ENCODE results near the gene SCFD1.
"Not testable (repeated sequence)": the region's sequence is repeated elsewhere in the genome, so short reads cannot be mapped to it uniquely, and the experiment has no call there.

SCFD1 gene

DNA sequence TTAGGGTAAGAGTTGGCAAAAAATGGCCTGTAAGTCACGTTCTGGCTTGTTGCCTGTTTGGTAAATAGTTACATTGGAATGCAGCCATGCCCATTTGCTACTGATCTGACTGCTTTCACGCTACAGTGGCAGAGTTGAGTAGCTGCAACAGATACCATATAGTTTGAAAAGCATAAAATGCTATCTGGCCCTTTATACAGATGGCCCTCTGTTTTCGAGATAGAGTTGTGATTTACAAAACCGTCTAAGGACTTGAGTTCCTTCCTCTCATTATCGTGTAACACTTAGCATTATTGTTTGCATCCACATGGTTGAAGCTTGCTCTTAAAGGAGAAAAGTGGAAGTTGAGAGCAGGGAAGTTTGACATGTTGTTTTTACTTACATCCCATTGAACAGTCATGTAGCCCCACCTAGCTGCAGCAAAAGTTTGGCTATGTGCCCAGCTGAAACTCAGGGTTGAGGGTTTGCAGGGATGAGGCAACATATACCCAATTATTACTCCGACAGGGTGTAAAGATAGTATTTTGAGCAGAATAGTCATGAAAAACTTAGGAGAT lies 11.3 kb upstream of the SCFD1 start:
- DNase-seq, result peak; percentile 98

DNA sequence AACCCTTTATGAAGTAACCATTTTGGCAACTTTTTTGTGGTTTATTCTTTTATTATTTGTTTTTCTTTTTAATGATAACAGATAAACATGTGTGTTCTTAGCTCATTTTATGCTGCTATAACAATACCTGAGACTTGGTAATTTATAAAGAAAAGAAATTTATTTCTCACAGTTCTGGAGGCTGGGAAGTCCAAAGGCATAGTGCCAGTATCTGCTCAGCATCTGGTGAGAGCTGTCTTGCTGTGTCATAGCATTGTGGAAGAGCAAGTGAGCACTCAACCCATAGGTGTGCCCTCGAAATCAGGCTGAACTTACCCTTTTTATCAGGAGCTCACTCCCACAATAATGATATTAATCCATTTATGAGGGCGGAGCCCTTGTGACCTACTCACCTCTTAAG lies 8.0 kb upstream of the SCFD1 start:
- no peak for DNase-seq

DNA sequence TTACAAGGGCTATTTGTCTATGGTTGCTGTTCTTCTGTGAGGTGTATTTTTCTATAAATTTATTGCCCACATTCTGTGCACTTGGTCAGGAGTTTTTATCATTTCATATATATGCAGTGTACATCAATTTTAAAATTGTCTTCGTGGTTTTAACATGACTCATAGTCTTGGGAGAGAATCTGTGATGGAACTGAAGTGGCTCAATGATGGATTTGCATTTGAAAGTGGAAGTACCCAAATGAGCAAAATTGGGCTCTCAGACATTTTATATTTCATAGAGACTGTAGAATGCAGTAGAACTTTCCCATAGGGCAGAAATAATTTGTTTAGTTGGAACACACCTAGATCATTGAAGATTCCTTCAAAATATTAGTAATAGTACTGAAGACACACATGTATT lies 1.9 kb upstream of the SCFD1 start:
- no peak for DNase-seq

DNA sequence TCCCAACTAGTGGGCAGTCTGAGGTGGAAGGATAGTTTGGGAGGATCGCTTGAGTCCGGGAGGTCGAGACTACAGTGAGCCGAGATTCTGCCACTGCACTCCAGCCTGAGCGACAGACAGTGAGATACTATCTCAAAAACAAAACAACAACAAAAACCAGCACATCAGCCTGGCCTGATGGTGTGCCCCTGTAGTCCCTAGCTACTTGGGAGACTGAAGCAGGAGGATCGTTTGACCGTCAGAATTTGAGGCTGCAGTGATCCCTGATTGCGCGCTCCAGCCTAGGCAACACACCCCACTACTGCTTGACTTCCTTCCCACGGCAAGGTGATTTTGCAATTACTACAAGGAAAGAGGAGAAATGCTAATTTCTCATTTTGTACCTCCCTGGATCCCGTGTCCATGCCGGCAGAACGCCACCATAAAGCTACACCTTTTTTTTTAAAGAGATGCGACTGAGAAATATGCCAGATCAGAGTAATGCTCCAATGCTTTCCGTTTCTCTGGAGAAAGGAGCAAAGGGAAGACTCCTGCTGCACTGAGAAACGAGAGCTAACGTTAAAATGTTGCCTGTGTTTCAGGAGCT lies 672 bp upstream of the SCFD1 start:
- DNase-seq, result no peak

DNA sequence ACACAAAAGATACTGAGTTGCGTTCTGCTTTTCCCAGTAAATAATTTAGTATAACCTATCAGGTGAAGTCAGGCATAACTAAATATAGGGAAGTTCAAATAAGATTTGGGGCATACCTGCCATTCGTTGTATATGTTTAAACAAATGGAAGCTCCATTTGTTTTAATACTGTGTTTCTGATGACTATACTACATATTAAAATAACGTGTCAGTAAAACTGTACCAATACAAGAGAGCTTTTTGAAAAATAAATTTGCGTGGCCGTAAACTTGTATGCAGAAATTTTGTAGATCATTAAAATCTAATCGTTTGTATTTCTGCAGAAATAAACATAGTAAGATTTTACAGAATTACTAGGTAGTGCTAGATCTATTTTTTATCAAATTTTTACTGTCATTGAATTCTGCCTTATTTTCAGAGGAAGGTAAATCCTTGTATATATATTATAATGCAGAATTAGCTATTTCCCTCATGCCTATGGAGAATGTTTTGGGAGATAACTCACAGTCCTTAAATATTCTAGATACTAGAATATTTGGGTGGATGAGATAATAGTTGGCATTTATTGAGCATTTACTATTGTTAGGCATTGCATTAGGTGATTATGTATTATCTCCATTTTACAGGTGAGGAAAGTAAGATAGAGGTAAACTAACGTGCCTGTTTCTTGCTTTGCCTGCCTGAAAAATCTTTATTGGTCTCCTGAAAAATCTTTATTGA lies 1.5 kb downstream of the SCFD1 start:
- DNase-seq, result no peak

DNA sequence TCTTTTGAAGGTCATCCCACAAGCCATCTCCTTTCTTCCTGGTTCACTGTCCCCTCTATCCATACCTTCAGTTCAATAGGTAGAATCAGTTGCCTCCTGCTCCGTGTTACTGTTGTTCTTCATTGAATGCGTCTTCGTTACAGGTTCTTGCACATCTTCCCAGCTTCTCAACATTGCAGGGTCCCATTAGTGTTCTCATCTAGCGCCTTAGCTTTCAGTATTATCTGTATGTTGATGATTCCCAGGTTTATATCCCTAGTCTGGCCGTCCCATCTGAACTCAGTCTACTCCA lies 2.0 kb downstream of the SCFD1 start:
- no peak for DNase-seq

DNA sequence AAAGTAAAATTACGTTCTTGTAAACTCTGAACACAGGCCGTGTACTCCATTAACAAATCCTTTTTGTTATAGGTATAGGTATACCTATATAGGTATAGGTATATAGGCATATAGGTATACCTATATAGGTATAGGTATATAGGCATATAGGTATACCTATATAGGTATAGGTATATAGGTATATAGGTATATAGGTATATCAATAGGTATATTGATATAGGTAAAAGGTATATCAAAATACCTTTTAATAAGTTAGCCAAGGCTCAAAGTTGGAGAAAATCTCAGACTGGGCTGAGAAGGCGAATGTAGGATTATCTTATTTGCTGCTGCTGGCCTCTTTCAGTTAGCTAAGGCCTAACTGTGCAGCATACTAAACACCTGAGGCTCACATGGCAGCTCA lies 3.4 kb downstream of the SCFD1 start:
- no peak for DNase-seq

DNA sequence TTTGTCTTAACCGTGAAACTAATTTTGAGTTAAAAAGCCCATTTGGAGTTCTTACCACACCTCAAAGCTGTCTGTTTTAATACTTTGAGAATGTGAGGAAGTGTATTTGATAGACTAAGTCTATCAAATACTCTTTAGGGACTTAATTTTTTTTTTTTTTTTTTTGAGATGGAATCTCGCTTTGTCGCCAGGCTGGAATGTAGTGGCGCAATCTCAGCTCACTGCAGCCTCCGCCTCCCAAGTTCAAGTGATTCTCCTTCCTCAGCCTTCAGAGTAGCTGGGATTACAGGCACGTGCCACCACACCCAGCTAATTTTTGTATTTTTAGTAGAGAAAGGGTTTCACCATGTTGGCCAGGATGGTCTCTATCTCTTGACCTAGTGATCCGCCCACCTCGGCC lies 7.3 kb downstream of the SCFD1 start:
- not testable (repeated sequence) for DNase-seq

DNA sequence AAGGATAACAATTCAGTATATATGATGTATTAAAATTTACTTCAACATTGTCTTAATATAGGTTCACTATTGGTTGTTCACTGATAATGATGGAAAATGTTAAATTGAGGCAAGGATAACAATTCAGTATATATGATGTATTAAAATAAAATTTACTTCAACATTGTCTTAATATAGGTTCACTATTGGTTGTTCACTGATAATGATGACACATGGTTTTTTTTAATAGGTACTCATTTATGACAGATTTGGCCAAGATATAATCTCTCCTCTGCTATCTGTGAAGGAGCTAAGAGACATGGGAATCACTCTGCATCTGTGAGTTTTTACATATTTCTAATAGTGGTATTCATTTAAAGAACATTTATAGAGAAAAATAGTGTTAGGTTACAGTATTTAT lies 8.1 kb downstream of the SCFD1 start:
- no peak for DNase-seq

DNA sequence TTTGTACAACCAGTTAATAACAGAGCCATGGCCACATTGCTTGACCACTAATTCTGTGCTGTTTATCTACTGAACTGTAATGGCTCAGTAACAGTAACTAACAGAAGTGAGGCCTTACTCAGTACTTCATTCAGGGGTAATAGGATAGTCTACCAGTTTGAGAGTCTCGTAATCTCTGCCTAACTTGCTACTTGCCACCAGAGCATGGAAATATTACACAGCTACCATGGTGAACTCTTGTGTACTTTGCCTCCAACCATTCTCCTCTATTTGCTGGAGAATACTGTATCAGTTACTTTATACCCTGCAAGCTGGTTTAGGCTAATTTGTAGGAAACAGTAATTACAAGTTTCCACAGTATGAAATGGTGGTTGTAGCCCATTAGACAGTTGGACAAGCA lies 10.6 kb downstream of the SCFD1 start:
- no peak for DNase-seq

DNA sequence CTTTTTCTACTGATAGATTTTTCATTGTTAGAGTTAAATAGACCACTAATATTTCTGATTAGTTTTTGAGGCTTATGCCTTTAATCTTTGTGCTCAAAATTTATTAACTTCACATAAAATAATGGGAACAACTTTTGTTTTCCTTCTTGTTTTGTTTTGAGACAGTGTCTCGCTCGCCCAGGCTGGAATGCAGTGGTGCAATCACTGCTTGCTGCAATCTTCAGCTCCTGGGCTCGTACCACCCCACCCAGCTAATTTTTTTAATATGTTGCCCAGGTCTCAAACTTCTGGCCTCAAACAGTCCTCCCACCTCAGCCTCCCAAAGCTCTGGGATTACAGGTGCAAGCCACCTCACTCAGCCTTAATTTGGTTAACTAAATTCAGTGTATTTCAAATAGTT lies 16.8 kb downstream of the SCFD1 start:
- DNase-seq, result no peak

DNA sequence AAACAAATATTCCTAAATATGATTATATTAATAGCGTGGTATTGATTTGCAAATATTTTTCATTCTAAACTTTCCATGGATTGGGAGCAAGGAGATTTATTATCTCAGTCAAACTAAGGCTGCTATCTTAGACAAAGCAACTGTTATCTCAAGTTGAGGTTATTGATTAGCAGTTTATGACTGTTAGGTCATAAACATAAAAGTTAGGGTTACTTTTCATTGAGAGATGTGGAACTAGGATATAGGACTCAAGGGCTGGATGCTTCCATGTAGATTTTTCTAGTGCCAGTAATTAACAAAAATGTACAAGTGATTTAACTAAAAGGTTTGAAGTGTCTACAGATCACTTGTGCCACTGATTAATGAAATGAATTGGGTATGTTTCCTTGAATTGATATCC lies 19.1 kb downstream of the SCFD1 start:
- no peak for DNase-seq

DNA sequence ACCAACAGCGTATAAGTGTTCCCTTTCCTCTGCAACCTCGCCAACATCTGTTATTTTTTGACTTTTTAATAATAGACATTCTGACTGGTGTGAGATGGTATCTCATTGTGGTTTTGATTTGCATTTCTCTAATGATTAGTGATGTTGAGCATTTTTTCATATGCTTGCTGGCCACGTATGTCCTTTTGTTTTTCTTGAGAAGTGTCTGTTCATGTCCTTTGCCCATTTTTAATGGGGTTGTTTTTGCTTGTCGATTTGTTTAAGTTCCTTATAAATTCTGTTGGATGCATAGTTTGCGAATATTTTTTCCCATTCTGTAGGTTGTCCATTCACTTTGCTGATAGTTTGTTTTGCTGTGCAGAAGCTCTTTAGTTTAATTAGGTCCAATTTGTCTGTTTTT lies 22.3 kb downstream of the SCFD1 start:
- DNase-seq, result not testable (repeated sequence)

DNA sequence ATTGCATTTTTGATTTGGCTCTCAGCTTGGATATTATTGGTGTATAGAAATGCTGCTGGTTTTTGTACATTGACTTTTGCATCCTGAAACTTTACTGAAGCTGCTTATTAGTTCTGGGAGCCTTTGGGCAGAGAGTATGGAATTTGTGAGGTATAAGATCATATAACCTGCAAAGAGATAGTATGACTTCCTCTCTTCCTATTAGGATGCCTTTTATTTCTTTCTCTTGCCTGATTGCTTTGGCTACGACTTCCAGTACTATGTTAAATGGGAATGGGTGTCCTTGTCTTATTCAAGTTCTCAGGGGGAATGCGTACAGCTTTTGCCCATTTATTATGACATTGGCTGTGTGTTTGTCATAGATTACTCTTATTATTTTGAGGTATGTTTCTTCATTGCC lies 23.5 kb downstream of the SCFD1 start:
- DNase-seq, result no peak

DNA sequence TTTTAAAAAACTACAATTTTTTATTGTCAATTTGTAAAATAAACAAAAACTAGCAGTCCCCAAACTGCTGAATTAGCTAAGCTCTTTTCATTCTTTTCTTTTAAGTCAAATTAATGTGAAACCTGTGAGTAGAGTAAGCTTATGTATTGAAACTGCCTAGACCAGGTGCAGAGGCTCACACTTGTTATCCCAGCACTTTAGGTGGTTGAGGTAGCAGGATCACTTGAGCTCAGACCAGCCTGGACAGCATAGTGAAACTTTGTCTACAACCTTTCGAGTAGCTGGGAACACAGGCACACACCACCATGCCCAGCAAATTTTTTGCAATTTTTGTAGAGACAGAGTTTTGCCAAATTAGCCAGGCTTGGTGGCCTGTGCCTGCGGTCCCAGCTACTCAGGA lies 26.4 kb downstream of the SCFD1 start:
- no peak for DNase-seq

DNA sequence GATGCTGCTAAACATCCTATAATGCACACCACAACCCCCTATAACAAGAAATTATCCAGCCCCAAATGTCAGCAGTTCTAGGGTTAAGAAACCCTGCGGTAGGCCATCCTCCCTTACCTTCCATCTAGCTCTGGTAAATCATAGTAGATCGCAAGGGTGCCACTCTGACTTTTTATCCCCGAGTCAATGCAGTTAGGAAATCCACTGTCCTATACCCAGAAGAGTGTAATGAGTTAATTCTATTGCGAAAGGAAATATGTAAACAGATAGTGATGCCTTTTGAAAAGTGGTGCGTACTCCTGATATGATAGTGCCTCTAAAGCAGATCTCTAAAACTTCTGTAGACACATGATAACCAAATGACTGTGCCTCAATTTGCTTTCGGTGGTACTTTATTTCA lies 29.8 kb downstream of the SCFD1 start:
- DNase-seq, result no peak

DNA sequence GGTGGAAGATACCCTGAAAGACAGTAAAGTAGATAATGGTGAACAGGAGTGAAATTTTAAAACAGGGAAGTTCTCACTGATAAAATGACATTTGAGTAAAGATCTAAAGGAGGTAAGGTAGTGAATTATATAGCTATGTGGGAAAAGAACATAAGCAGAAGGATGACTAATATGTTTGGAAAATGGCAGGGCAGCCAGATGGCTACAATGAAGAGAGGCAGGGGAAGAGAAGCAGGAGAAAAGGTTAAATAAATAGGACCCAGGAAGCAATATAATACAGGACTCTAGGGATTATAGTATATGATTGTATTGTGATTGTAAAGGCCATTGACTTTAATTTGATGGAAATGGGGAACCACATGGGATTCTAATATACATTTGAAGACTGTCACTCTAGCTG lies 33.0 kb downstream of the SCFD1 start:
- no peak for DNase-seq

DNA sequence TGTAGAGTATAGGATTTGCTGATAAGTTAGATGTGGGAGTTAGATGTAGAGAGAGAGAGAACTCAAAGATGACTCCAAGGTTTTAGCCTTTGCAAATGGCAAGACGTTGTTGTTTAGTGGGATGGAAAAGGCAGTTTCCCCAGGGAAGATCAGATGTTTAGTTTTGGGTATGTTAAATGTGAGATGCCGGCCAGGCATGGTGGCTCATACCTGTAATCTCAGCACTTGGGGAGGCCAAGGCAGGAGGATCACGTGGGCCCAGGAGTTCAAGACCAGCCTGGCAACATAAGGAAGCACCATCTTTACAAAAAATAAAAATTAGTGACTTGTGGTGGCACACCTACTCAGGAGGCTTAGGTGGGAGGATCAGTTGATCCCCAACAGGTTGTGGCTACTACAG lies 33.5 kb downstream of the SCFD1 start:
- DNase-seq, result no peak

DNA sequence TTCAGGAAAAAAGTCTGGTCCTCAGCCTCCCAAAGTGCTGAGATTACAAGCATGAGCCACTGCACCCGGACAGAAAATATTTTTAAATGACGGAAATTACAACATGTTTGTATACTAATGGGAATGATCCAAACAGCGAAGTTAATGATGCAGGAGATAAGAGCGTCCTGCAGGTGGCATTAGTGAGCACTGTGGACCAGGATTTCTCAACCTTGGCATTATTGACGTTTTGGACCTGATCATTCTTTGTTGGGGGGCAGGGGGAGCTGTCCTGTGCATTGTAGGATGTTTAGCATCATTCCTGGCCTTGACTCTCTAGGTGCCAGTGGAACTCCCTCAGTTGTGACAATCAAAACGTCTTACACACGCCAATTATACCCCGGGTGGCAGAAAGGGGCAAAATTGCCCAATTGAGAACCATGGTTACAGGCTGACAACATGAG lies 34.1 kb downstream of the SCFD1 start:
- peak; percentile 50 for DNase-seq

DNA sequence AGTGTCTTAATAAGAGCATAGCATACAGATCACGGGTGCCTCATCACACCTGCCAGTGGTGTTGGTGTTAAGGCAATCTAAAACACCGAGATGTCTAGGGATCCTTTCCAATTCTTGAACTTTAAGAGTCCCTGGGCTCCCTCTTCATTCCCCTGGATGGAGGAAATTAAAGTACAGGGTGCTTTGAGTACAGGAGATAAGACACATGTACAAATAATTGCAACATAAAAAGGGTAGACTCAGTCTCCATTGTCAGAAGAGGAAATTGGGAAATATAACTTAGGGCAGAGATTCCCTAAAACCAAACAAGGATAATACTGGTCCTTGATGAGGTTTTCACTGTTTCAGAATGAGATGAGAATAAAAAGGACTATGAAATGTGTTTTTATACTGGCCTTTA lies 34.9 kb downstream of the SCFD1 start:
- no peak for DNase-seq

DNA sequence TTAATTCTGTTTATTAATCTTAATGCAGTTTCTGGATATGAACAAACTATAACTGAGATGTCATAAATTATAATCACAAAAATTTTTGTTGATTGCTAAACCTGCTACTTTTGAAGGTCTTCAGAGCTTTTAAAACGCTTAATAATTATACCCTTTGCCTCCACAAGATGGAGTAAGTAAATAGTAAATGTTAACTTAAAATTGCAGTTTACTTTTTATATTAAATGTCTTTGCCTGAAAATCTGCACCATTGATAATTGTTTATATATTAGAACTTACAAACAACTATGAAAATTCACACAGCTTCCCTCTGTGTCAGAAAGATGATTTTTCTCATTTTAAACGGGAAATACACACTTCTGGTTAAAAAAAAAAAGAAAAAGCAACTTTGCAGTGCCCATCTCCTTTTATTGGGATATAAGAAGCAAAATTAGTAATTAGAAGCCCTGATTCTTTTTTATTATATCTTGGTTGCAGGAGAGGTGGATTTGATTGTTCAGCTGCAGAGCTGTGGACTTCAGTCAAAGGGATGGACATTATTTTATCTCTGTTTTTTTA lies 35.6 kb downstream of the SCFD1 start:
- peak; percentile 14 for DNase-seq

DNA sequence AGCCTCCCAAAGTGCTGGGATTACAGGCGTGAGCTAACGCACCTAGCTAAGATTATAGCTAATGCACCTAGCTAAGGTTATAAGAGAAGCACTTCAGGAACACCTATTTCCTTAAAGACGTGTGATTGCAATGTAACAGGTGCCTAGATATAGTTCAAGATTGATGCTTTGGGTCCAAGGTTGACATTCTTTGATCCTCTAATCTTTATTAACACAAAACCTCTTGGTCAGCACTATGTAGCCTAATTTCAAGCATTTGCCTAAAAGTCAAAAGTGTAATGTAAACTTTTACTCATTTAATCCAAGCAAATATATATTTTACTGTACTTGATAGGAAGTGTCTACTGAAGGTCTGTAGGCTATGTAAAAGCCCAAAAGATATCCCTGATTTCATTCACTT lies 36.5 kb downstream of the SCFD1 start:
- DNase-seq, result no peak

DNA sequence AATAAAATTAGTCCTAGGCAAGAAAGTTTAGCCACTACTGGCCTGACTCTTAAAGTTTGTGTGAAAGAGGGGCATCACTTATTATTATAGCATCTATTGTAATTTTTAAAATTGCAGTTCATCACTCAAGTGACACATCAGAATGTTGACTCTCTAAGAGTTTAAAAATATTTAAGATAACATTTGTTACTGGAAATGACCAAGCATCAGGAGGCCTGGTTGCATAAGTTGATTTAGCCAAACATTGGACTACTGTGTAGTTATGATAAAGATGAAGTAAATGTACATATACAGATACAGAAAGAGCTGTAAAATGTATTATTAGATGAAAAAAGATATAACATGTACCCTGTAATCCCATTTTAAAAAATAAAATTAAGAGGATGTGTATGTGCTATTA lies 47.5 kb downstream of the SCFD1 start:
- no peak for DNase-seq

DNA sequence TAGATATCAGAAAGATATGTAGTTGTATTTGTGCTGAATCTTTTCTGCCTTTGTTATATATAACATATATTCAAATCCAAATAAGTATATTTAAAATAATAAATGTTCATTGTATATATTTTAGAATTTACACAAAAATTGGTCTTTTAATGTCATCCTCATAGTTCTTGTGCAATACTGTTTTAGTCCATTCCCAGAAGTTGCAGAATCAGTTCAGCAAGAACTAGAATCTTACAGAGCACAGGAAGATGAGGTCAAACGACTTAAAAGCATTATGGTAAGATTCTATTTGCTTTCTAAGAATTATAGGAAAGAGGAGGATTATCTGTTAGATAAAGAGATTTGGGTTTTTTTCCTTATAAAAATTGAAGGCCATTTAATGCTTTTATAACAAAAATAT lies 51.0 kb downstream of the SCFD1 start:
- DNase-seq, result no peak

DNA sequence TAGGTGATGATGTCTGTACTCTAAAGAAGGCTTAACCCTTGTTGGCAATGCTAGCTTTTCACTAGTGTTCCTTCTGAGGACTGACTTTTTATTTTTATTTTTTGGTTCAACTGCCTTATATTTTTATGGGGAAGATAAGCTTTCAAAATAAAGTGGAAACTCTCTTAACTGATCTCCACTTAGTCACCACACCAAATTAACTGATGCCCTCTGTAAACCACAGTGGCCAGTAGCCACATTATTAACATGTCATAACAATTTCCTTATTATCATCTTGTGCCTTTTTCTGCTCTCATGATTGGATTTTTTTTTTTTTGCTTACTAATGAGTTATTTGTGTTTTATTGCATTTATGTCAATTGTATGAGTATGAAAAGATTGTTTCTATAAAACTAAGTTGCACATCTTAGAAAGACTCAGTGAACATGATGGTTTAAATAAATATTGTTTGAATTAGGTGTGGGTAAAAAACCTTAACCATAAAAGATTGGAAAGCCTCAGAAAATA lies 56.9 kb downstream of the SCFD1 start:
- DNase-seq, result no peak
